ENCODE results near the gene PAPPA.

The PAPPA gene

GRCh38 chr9:116153765-116154333 is at the start of gene PAPPA:
TSS of gene PAPPA (plus strand) at chr9:116153791. CDS start at chr9:116154173, 382 bp downstream.
- no peak for DNase-seq

DNA sequence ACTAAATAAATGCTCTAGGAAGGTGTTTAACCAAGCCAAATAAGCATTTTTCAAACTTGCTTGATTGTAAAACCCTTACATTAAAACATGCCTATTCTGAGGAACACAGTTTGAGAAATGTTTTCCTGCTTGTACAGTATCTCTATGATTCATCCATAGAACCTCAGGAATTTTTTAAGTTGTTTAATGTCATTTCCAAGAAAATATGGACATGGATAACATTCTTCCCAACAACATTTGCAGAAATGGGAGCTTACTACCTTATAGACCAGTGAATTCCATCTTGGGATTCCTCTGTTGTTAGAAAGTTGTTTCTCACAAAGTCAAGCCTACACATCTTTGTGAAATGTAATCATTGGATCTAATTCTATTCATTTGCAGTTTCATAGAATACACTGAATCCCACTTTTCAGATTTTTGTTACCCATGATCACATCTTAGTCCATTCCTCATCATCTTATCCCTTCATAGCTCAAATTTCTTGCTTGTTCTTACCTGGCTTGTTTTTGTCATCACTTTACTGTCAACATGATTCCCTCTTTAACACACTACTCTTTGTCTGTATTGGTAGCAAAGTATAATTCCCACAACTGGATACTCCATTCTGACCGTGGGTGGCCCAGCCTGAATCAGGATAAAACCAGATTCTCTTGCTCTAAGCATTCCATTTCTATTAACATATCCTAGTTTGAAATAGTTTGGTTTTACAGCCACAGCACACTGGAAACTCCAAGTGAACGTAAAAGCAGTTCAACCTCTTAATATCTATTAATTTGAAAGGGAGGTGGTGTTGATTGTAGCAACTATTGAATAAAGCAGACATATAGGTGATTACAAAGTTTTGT is 49.4 kb upstream of the PAPPA start:
- no peak for DNase-seq

GRCh38 chr9:116112236-116112635 is 41.4 kb upstream of the PAPPA start:
- DNase-seq: no peak

GRCh38 chr9:116115761-116116353 is 37.7 kb upstream of the PAPPA start:
- no peak for DNase-seq

DNA sequence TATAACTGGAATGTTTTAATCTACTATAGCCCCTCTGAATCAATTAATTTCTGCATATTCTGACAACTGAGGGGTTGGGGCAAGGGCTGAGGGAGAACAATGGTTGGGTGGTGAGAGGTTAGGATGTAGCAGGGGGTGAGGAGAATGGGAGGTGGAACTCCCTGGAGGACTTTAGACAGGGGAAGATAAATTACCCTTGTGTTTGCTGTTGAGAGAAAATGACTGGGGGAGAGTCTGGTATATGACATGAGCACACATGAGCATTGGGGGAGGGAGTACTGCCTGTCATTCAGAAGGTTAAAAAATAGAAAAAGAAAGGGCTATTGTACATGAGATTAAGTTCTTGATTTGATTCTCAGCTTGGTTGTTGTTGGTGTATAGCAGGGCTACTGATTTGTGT is 37.2 kb upstream of the PAPPA start:
- no peak for DNase-seq

- DNase-seq: no peak
These were observed 30.4 kb upstream of the PAPPA start for GRCh38 chr9:116123171-116123570.

DNA sequence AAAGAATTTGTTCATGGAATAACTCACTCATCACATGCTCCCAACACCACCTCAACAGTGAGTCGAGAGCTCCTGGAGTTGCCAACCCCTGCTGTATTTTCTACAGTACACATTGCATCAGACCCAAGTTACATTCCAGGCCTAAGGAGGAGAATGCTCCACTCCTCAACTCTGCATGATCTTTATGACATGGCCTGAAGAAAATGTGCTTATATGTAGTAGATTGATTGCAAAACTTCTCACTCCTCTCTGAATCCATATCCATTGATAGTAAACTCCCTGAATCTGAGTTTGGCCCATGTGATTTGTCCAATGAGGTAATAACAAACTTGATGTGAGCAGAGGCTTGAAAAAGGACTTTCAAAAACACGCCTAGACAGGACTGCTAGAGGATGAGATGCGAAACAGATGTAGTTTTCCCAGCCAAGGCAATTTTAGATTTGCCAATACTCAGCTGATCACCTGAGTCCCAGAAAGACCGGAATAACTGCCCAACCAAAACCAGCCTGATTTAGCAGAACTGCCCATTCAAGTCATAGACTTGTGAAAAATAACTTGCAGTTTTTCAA is 29.0 kb upstream of the PAPPA start:
- DNase-seq: no peak

DNA sequence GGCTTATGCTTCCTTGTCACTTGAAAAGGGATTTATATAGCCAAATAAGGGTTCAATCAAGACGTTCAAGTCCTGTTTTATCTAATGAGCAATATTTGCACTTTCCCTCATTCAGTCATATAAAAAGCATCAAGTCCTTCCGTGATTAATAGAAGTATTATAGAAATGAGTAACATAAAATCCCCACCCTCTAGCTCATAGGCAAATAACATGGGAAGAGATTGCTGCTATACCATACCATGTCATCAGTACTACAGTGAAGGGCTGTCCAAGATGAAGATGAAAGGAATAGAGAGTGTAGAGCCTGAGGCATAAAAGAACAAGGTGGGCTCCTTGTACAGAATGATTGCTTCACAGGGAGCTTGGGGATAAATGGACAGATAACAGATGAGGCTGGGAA is 20.4 kb upstream of the PAPPA start:
- no peak for DNase-seq

DNA sequence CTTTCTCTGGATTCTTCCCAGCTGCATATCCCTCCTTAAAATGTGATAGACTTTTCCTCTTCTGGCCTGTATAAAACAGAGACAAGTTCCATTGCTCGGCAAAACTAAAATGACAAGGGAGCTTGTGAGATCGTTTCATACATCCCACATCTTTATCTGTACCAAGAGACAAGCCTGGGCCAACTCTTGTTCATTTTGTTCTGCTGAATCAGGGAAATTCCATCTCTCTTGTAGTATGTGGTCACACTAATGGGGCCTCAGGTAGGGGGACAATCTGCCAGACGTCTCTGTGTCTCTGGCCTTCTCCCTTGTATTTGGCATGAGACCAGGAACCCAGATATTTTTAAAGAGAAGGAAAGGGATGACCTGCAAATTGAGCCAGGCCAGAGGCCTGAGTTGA is 18.6 kb upstream of the PAPPA start:
- no peak for DNase-seq

DNA sequence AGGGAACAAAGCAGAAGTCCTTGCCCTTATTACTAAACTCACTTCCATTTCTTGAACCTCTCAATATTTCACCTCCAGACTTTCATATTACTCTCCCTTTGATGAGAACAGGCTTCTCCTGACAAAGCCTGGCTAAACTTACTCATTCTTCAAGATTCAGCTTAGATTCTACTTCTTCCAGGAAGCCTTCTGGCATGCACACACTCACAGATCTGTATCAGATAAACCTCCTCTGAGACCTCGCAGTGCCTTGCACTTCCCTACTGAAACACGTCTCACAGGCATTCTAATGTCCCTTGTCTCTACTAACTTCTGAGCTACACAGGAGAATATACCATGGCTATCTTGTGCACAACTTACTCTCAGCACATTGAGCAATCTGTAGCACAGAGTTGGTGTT is 16.6 kb upstream of the PAPPA start:
- DNase-seq: no peak

- no peak for DNase-seq
These were observed 16.0 kb upstream of the PAPPA start for GRCh38 chr9:116137581-116137980.

- no peak for DNase-seq
These were observed 11.6 kb upstream of the PAPPA start for GRCh38 chr9:116141864-116142561.

DNA sequence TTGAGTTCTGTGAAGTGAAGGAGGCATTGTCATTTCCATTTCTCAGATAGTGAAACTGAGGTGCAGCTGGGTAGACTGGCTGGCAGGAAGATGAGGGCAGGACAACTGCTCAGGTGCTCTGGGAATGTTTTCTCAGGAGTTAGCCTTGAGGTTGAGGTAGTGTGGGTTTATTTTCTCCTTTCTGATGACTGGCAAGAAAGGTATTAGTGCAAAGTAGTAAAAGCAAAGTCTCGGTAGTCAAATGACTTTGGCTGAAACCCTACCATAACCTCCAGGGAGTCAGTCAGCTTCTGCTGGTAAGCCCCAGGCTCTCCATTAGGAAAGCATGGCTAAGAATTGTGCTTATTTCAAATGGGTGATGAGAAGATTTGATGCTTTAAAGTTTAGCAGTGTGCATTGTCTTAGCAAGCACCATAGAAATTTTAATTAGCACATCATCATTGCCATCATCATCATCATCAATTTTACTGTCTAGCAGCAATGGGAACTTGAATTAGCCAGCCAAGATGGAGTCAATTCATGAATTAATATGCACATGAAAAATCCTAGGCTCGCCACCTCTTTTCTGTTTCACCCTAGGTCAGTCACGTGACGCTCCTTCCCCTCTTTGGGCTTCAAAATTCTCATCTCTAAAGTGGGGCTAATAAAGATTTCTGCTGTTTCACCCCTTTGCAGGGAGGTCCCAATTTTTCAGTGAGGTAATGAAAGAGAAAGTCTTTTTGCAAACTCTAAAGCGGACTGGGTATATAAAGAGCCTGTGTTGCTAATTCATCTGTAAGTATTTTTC is 10.7 kb upstream of the PAPPA start:
- DNase-seq: no peak

DNA sequence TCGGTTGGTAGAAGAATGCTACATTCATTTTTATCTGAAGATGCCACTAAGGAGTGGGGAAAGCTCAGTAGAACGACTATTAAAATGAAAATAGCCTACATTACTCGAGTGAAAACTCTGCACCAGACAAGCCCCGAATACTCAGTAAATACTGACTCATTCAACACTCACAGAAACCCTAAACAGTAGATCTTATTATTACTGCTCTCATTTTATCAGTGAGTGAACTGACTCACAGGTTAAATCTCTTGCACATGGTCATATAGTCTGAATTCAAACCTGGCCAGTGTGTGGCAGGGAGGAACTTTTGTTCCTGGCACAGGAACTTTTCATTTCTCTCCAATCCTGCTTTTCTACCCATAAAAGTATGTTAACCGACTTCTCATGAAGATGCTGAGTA is 9.6 kb upstream of the PAPPA start:
- no peak for DNase-seq

DNA sequence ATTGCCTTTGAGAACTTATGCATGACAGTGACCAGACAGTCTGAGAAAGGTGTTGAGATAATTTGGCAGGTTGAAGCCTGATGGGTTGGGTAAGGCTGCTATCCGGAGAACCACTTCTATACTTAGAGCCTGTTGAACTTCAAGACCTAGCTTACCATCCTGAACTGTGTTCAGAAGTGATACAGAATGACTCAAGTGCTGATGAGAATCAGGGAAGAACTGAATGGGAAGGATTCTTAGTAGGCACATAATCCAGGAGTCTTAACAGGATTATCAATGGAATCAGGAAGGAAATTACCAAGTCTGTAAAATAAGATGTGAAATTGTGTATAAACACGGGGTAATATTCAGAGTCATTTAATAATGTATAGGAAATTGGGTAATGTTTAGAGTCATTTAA is 9.0 kb upstream of the PAPPA start:
- no peak for DNase-seq

- no peak for DNase-seq
These were observed 8.6 kb upstream of the PAPPA start for GRCh38 chr9:116145036-116145435.

- no peak for DNase-seq
These were observed 5.8 kb upstream of the PAPPA start for GRCh38 chr9:116147821-116148220.

DNA sequence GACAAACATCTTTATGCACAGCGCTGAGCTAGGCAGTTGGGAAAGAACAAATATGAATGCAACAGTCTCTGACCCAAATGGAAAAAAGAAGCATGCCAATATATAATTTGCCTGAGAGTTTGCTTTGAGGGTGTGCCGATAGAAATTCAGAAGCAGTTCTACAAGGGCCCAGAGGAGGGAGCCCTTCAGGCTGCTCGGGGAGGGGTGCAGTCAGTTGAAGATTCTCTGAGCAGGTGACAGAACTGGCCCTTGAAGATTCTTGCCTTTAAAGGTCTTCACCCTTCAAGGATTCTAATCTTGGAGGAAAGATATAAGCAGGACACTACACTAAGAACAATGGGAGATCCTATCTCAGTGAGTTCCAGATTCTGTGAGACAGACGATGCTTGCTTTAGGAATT is 3.7 kb upstream of the PAPPA start:
- DNase-seq: no peak

GRCh38 chr9:116151199-116151598 is 2.4 kb upstream of the PAPPA start:
- DNase-seq: no peak

DNA sequence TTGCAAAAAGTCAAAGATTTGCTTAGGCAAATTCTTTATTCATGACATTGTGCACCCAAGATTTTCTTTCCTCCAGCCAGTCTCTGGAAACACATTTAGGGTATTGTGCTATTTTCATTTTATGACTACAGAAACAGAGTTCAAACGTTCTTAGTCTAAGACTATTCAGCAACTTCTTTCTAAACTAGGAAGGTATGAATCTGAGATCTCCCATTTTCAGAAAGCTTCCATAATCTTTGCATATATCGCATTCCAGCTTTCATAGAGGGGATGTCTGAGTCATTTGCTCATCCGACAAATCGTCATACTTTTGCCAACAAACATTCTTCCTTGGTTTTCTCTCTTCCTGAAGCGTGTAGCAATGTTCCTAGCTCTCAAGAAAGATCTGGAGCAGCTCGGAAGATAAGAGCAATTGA is 1.6 kb upstream of the PAPPA start:
- no peak for DNase-seq

DNA sequence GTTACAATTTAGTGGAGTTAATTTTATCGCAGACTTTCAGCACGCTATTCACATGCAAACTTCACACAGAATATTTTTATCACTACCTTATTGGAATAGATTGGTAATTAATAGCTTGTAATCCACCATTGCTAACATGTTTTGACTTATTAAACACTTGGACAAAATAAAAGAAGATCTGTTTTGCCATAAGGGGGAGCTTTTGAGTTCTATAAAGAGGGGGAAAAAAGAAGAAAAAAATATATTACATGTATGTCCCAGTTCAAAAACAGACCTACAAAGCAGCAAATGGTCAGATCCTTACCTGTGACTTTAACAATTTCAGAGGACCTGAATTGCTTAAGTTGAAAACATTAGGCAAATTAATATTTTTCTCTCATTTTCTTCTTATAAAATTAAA is 1.2 kb upstream of the PAPPA start:
- no peak for DNase-seq

DNA sequence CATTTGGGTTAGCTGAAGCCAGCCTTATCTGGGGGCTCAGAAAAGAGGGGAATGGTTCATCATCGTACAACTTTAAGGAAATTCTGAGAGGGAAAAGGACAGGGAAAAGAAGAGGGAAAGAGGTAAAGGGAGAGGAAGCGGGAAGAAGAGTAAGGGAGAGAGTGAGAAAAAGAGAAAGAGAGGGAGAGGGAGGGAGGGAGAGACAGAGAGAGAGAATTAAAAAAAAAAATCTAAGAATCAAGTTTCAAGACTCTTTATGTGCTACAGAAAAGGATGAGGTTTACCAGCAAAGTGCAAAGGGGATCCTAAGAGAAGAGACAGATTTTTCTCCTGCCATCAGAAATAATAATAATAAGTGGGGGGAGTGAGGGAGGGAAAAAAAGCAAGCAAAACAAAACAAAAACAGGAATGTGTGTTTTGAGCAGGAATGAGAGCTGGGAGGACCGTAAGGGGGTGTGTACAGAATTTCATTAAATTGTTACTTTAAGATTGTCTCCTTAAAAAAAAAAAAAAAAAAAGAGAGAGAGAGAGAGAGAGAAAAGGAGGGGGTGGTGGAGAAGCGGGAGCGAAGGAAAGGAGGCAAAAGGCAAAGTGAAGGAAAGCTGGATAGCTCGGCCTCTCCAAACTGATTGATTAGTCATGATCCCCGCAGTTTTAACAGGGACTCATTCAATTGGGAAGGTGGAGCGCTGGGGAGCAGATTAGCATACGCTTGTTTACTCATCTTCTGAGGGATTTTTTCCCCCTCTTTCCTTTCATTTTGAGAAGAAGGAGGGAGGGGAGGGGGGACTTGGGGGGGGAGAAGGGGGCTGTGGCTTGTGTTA is 438 bp upstream of the PAPPA start:
- DNase-seq: no peak
